ENCODE measurements around the gene NEDD1.

GRCh38 chr12:96882862-96883261, 24.2 kb upstream of the NEDD1 start:
- TF ChIP-seq, protein P1, sequence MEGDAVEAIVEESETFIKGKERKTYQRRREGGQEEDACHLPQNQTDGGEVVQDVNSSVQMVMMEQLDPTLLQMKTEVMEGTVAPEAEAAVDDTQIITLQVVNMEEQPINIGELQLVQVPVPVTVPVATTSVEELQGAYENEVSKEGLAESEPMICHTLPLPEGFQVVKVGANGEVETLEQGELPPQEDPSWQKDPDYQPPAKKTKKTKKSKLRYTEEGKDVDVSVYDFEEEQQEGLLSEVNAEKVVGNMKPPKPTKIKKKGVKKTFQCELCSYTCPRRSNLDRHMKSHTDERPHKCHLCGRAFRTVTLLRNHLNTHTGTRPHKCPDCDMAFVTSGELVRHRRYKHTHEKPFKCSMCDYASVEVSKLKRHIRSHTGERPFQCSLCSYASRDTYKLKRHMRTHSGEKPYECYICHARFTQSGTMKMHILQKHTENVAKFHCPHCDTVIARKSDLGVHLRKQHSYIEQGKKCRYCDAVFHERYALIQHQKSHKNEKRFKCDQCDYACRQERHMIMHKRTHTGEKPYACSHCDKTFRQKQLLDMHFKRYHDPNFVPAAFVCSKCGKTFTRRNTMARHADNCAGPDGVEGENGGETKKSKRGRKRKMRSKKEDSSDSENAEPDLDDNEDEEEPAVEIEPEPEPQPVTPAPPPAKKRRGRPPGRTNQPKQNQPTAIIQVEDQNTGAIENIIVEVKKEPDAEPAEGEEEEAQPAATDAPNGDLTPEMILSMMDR (IDR thresholded peaks at IDR 0.05), result no peak
- TF ChIP-seq TCF7L2 (IDR thresholded peaks at IDR 0.05; ENCODE audit: low read depth, low read length) (no peak), SIN3A (IDR thresholded peaks at IDR 0.05; ENCODE audit: borderline replicate concordance, insufficient read depth, low read depth, low read length) (no peak)
- TF ChIP-seq, protein P2, sequence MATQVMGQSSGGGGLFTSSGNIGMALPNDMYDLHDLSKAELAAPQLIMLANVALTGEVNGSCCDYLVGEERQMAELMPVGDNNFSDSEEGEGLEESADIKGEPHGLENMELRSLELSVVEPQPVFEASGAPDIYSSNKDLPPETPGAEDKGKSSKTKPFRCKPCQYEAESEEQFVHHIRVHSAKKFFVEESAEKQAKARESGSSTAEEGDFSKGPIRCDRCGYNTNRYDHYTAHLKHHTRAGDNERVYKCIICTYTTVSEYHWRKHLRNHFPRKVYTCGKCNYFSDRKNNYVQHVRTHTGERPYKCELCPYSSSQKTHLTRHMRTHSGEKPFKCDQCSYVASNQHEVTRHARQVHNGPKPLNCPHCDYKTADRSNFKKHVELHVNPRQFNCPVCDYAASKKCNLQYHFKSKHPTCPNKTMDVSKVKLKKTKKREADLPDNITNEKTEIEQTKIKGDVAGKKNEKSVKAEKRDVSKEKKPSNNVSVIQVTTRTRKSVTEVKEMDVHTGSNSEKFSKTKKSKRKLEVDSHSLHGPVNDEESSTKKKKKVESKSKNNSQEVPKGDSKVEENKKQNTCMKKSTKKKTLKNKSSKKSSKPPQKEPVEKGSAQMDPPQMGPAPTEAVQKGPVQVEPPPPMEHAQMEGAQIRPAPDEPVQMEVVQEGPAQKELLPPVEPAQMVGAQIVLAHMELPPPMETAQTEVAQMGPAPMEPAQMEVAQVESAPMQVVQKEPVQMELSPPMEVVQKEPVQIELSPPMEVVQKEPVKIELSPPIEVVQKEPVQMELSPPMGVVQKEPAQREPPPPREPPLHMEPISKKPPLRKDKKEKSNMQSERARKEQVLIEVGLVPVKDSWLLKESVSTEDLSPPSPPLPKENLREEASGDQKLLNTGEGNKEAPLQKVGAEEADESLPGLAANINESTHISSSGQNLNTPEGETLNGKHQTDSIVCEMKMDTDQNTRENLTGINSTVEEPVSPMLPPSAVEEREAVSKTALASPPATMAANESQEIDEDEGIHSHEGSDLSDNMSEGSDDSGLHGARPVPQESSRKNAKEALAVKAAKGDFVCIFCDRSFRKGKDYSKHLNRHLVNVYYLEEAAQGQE (IDR thresholded peaks at IDR 0.05; ENCODE audit: insufficient read depth in 1 of 2, low read depth in 2 of 2, low read length in 1 of 2), result no peak
